Endothelial cell of umbilical vein (primary cell): ENCODE measurements around the gene CPNE5. TPM values are rescaled to one million over a fixed set of nuclear protein-coding genes. Genes with fewer than 3 reads are reported as not detected.

ENCODE experiments used
- BruUV-seq: library from RNA; stranded (reverse); fragments of 400-500 nt; replicated peaks from 2 replicates; lab custom pipeline; 2021; lab: Mats Ljungman, UMichigan
- CTCF ChIA-PET: fragments of 300-600, 350-600 bp; sonication (Branson Sonifier 250); formaldehyde crosslinking; loops from one replicate; lab custom pipeline; 2021; ENCODE audit warnings: antibody characterized with exemption, inconsistent platforms; lab: Charles Lee
- POLR2A ChIA-PET: fragments of 300-600, 350-600 bp; sonication (Branson Sonifier 250); formaldehyde crosslinking; loops from one replicate; lab custom pipeline; 2021; ENCODE audit warnings: antibody characterized with exemption, inconsistent platforms; lab: Charles Lee
- DNase-seq: peaks from one replicate; pipeline ENCODE4 v3.0.0-alpha.2; 2011; ENCODE audit warnings: low read depth, low spot score
- FAIRE-seq: peaks from 2 replicates; lab custom pipeline; 2011; peaks lifted over from hg19 to GRCh38; lab: Jason Lieb, UNC
- H2AFZ ChIP-seq: 2 replicates; pipeline ENCODE4 v1.6.0; 2012; ENCODE audit warnings: low read depth, low read length, control low read depth, inconsistent platforms
- H3K27ac ChIP-seq: 2 replicates; pipeline ENCODE4 v1.5.1; 2011; ENCODE audit warnings: low read depth, mild to moderate bottlenecking, control low read depth, low read length, moderate library complexity; ENCODE audit not compliant: insufficient read depth
- H3K27me3 ChIP-seq, 2 experiments: 2 replicates each; pipeline versions ENCODE4 v1.6.0 to v1.6.1; 2011; ENCODE audit warnings: low read length in 2 of 2, mixed read lengths in 1 of 2; ENCODE audit not compliant: control insufficient read depth in 2 of 2, insufficient read depth in 2 of 2
- H3K36me3 ChIP-seq, 2 experiments: 2 replicates in 1 of 2; 3 replicates in 1 of 2; pipeline ENCODE4 v1.5.1; 2011; ENCODE audit warnings: low read length in 2 of 2, mild to moderate bottlenecking in 1 of 2, moderate library complexity in 1 of 2; ENCODE audit not compliant: control insufficient read depth in 2 of 2, insufficient read depth in 2 of 2; ENCODE audit errors: extremely low read depth in 1 of 2
- H3K4me1 ChIP-seq: 3 replicates; pipeline ENCODE4 v1.5.1; 2011; ENCODE audit warnings: mild to moderate bottlenecking, low read length; ENCODE audit not compliant: control insufficient read depth, insufficient read depth; ENCODE audit errors: extremely low read depth
- H3K4me2 ChIP-seq: 2 replicates; pipeline ENCODE4 v1.6.1; 2011; ENCODE audit warnings: low read length, control low read depth, mixed read lengths; ENCODE audit not compliant: insufficient read depth
- H3K4me3 ChIP-seq, 3 experiments: fragments of 200-600 bp in 1 of 3; sonication (generic), shearing (Covaris generic) in 1 of 3; replicated peaks in 1 of 3; 2 replicates each; pipeline ENCODE4 v1.5.1; 2011 to 2016; ENCODE audit warnings: control low read depth in 3 of 3, low read length in 3 of 3, mild to moderate bottlenecking in 2 of 3, inconsistent platforms in 1 of 3, low read depth in 1 of 3, moderate library complexity in 1 of 3; ENCODE audit not compliant: insufficient read depth in 1 of 3
- H3K79me2 ChIP-seq: 2 replicates; pipeline ENCODE4 v1.6.0; 2012; ENCODE audit warnings: low read length, inconsistent platforms; ENCODE audit not compliant: control insufficient read depth, insufficient read depth
- H3K9ac ChIP-seq: replicated peaks from 2 replicates; pipeline ENCODE3; 2011; ENCODE audit warnings: low read length, control low read depth; ENCODE audit not compliant: insufficient read depth; ENCODE audit errors: extremely low read depth
- H3K9me1 ChIP-seq: replicated peaks from 3 replicates; pipeline ENCODE4 v1.6.0; 2011; ENCODE audit warnings: mild to moderate bottlenecking, low read length; ENCODE audit not compliant: control insufficient read depth, insufficient read depth; ENCODE audit errors: extremely low read depth
- H3K9me3 ChIP-seq: replicated peaks from 2 replicates; pipeline ENCODE4 v1.5.1; 2012; ENCODE audit warnings: low read length, inconsistent platforms; ENCODE audit not compliant: control insufficient read depth, insufficient read depth
- H4K20me1 ChIP-seq: replicated peaks from 2 replicates; pipeline ENCODE3; 2011; ENCODE audit warnings: mild to moderate bottlenecking, low read length; ENCODE audit not compliant: control insufficient read depth, insufficient read depth; ENCODE audit errors: extremely low read depth
- CTCF ChIP-seq, 2 donors: IDR thresholded peaks; 1 replicate in 1 of 2; 2 replicates in 1 of 2; pipeline ENCODE4 v1.5.1; 2011; ENCODE audit warnings: low read length in 2 of 2, mild to moderate bottlenecking in 2 of 2, moderate library complexity in 2 of 2, control low read depth in 1 of 2, inconsistent platforms in 1 of 2, low read depth in 1 of 2; ENCODE audit not compliant: insufficient read depth in 1 of 2; ENCODE audit errors: extremely low read depth in 1 of 2
- EZH2 ChIP-seq: IDR thresholded peaks from 2 replicates; pipeline ENCODE4 v1.6.1; 2012; ENCODE audit warnings: borderline replicate concordance, low read depth, mild to moderate bottlenecking, moderate library complexity, low read length, inconsistent platforms; ENCODE audit not compliant: severe bottlenecking
- FOS ChIP-seq: IDR thresholded peaks from 2 replicates; pipeline ENCODE4 v1.6.1; 2011; ENCODE audit warnings: mild to moderate bottlenecking, low read length, moderate library complexity, borderline replicate concordance; ENCODE audit not compliant: insufficient read depth
- GATA2 ChIP-seq: IDR thresholded peaks from 2 replicates; pipeline ENCODE4 v1.7.0; 2011; ENCODE audit warnings: low read depth, mild to moderate bottlenecking, moderate library complexity, mixed read lengths, low read length; ENCODE audit not compliant: insufficient read length, insufficient read depth
- JUN ChIP-seq: IDR thresholded peaks from 2 replicates; pipeline ENCODE4 v1.6.1; 2011; ENCODE audit warnings: borderline replicate concordance, low read depth; ENCODE audit not compliant: insufficient read length, insufficient read depth
- MAX ChIP-seq: IDR thresholded peaks from 2 replicates; pipeline ENCODE4 v1.6.1; 2011; ENCODE audit not compliant: insufficient read depth, insufficient read length
- MYC ChIP-seq: IDR thresholded peaks from one replicate; pipeline ENCODE4 v1.6.1; 2011; ENCODE audit warnings: mild to moderate bottlenecking, low read depth, low read length
- POLR2A ChIP-seq: IDR thresholded peaks from 2 replicates; pipeline ENCODE4 v1.6.1; 2012; ENCODE audit warnings: low read depth, mild to moderate bottlenecking, control low read depth, low read length
- POLR2AphosphoS5 ChIP-seq: IDR thresholded peaks from 2 replicates; pipeline ENCODE4 v1.6.1; 2012; ENCODE audit warnings: low read depth, mild to moderate bottlenecking, control low read depth, low read length, moderate library complexity; ENCODE audit not compliant: insufficient read depth
- dilution Hi-C: fragments of 300-500 bp; cut with MboI; formaldehyde crosslinking; loops from one replicate; pipeline ENCODE4 v1.15.0; 2019; ENCODE audit warnings: low sequenced_read_pairs; ENCODE audit not compliant: extremely low pct_ligation_motif_present
- intact Hi-C: fragments of 100-400 bp; cut with micrococcal nuclease; formaldehyde crosslinking; loops from one replicate; pipeline ENCODE4 v1.10.0; 2022
- polyA plus RNA-seq, 4 experiments: library from polyadenylated mRNA; depleted of rRNA in 3 of 4; stranded (reverse) in 3 of 4; unstranded in 1 of 4; fragments of >200 nt; gene quantifications; 2 replicates each; pipeline versions ENCODE4 v1.2.1 to v1.2.3, GENCODE V29; 2011 to 2012; ENCODE audit warnings: missing spikeins in 1 of 4
- total RNA-seq: library from RNA; stranded (reverse); gene quantifications from 2 replicates; pipeline ENCODE4 v1.2.3, GENCODE V29; 2021

CPNE5 gene
- total and polyA plus RNA-seq, 2 donors (not counting 3 experiments of a cell fraction or from before 2014, with no cell fraction given) = 18.8 to 49.4 TPM

DNA sequence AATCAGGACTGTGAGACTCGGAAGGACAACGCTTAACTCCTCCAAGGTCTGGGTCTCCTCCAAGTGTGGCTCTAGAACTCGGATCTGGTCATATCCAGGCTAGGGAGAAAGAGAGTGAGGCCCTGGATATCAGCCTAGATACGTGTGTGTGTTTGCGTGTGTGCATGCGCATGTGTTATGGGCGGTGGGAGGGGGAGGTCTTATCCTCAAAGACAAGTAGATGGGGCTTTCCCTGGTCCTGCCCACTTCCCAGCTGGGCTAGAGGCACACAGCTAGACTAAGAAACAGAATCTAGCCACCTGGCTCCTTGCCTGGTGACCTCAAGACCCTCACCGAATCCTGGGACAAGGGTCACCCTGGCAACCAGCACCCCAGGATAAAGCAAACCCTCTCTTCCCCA, 13.2 kb downstream of the CPNE5 start:
- POLR2A ChIA-PET = no interaction called here
- Histone ChIP-seq H3K9ac (peak overlapping the region; percentile 32), H3K9me3 (no peaks in the 10 kb centered on the region), H3K4me1 (peaks cover 87% of the 10 kb centered on the region), H3K36me3 (peaks cover 3 to 8% of the 10 kb centered on the region in 2 experiments), H3K4me2 (peak overlapping the region; percentile 45), H3K4me3 (no peak overlapping the region), H2AFZ (no peak overlapping the region), H3K27me3 (no peaks in the 10 kb centered on the region), H3K27ac (peak overlapping the region; percentile 100), H4K20me1 (no peaks in the 10 kb centered on the region), H3K79me2 (peaks cover 3% of the 10 kb centered on the region), H3K9me1 (no peaks in the 10 kb centered on the region)
- TF ChIP-seq MAX = no peak
- TF ChIP-seq POLR2A = no peak
- TF ChIP-seq JUN = no peak
- TF ChIP-seq EZH2 = no peak
- TF ChIP-seq GATA2 = no peak
- TF ChIP-seq MYC = no peak
- TF ChIP-seq POLR2AphosphoS5 = no peak
- TF ChIP-seq FOS = no peak
- TF ChIP-seq CTCF (IDR thresholded peaks at IDR 0.05; ENCODE audit: extremely low read depth in 1 of 2, insufficient read depth in 1 of 2, low read depth in 1 of 2, low read length in 2 of 2) = no peak
- BruUV-seq = no TSS peak
- intact Hi-C loops = loop anchor here (2.0 kb wide), 1 partner anchor 419 kb away; no protein-coding TSS in a partner anchor
- FAIRE-seq (peak; percentile 21), DNase-seq (peak; percentile 65)
- CTCF ChIA-PET = interaction anchor here (4.9 kb wide), 1 partner anchor 25 kb away, joined by 41 read pairs; no protein-coding TSS in a partner anchor
- dilution Hi-C loops = no loop called here
